ENCODE data around the gene E4F1. TPM values are rescaled to one million over a fixed set of nuclear protein-coding genes. Genes with fewer than 3 reads are reported as not detected.

Gene E4F1
- total and polyA plus RNA-seq, 9 of the 15 experiments (the other 6 are each of a cell fraction or from before 2014, with no cell fraction given), result 0.48 to 94.9 (median 20.4) TPM

- Histone ChIP-seq H3K9me1 (ENCODE audit: control insufficient read depth, insufficient read depth, low read length) (no peaks in the 10 kb centered on the region), H3K4me3 (no peak overlapping the region), H3K27me3 (ENCODE audit: control insufficient read depth in 2 of 2, insufficient read depth in 2 of 2, low read length in 2 of 2) (no peaks in the 10 kb centered on the region), H3K4me1 (replicated peaks in 1 of 2; ENCODE audit: control insufficient read depth in 2 of 2, insufficient read depth in 2 of 2, low read length in 2 of 2) (peaks cover 0 to 55% of the 10 kb centered on the region in 2 experiments; a peak in 2 of 5 replicates), H3K9ac (ENCODE audit: insufficient read depth in 1 of 2, low read depth in 2 of 2, low read length in 2 of 2) (peak overlapping the region in 1 of 2 experiments; percentile 52; a peak in 1 of 4 replicates), H4K20me1 (replicated peaks; ENCODE audit: control insufficient read depth, insufficient read depth, low read length) (no peaks in the 10 kb centered on the region), H3K27ac (ENCODE audit: extremely low read depth, low read depth, low read length) (no peak overlapping the region), H2AFZ (ENCODE audit: low read depth, low read length) (no peak overlapping the region), H3K36me3 (ENCODE audit: control insufficient read depth, insufficient read depth, low read length) (peaks cover 57% of the 10 kb centered on the region; the same call in 2 of the 3 replicates), H3K9me3 (replicated peaks; ENCODE audit: control insufficient read depth, insufficient read depth, low read depth, low read length) (no peaks in the 10 kb centered on the region), H3K4me2 (ENCODE audit: insufficient read depth, low read length) (no peak overlapping the region), H3K79me2 (ENCODE audit: control insufficient read depth, insufficient read depth, low read length) (no peaks in the 10 kb centered on the region)
- intact Hi-C loops (cut with micrococcal nuclease) (no loop called here), in situ Hi-C loops (cut with MboI) (no loop called here)
- ATAC-seq, result peak; percentile 5
- ChIA-PET POLR2A (interaction anchor here (0.5 to 6.6 kb wide), 8 partner anchors 9 to 83 kb away, joined by 3 to 39 read pairs (median 3); partner anchors contain the start of genes ECI1 and TRAF7), CTCF (ENCODE audit: low intra/inter-chr PET ratio) (no interaction called here)
- 83% methylated on average over 16 of the region's 18 CpGs for WGBS (ENCODE audit: insufficient coverage, low coverage, missing lambda C conversion rate)
- peak; percentile 11 for TF ChIP-seq CCNT2 (IDR thresholded peaks at IDR 0.05; ENCODE audit: borderline replicate concordance, extremely low read depth, insufficient read length, low read depth, low read length)
- TF ChIP-seq SRSF1 (IDR thresholded peaks at IDR 0.05; ENCODE audit: low read depth, low read length), result no peak
- no peak for TF ChIP-seq CTCFL (IDR thresholded peaks at IDR 0.05; ENCODE audit: borderline replicate concordance, insufficient read depth, low read depth, low read length, poor library complexity, severe bottlenecking)
- peak; percentile 53 for TF ChIP-seq POLR2A (conservative IDR thresholded peaks at IDR 0.05)
- TF ChIP-seq POLR2G (IDR thresholded peaks at IDR 0.05; ENCODE audit: low read depth, low read length), result peak; percentile 73
- TF ChIP-seq TAF15 (IDR thresholded peaks at IDR 0.05; ENCODE audit: low read depth, low read length), result 0 out of 2 replicates have a peak, but pooled peaks have one; percentile 43
- TF ChIP-seq SNRNP70 (optimal IDR thresholded peaks at IDR 0.05; ENCODE audit: low read depth, low read length), result peak; percentile 46
- peak; percentile 39 for TF ChIP-seq RBM22 (IDR thresholded peaks at IDR 0.05; ENCODE audit: low read depth, low read length, poor library complexity, severe bottlenecking)
- TF ChIP-seq BRCA1 (IDR thresholded peaks at IDR 0.05), result no peak
- no peak for TF ChIP-seq BRCA1 (CRISPR knock-in tag; IDR thresholded peaks at IDR 0.05)
- peak; percentile 44 for TF ChIP-seq RBFOX2 (IDR thresholded peaks at IDR 0.05; ENCODE audit: low read depth, low read length)
- peak; percentile 44 for TF ChIP-seq SUPT5H (IDR thresholded peaks at IDR 0.05)
- 0 out of 2 replicates have a peak, but pooled peaks have one; percentile 48 for TF ChIP-seq HNRNPUL1 (IDR thresholded peaks at IDR 0.05; ENCODE audit: low read length)
- TF ChIP-seq POLR2AphosphoS2 (IDR thresholded peaks at IDR 0.05; ENCODE audit: low read length), result peak; percentile 90
- FAIRE-seq, result no peak
- no TSS peak for BruUV-seq (replicated peaks)
- DNase-seq (ENCODE audit: extremely low read depth in 1 of 4, low spot score in 3 of 4), result no peak
Measured at GRCh38 chr16:2238150-2238837, 14.9 kb downstream of the E4F1 start.

Measured in K562 (cell line).